ENCODE measurements around the gene KLHL30.

The KLHL30 gene

GRCh38 chr2:238099714-238100048 lies 38.8 kb upstream of the KLHL30 start:
- no peak for TF ChIP-seq CTCF (IDR thresholded peaks at IDR 0.05; ENCODE audit: insufficient read depth, missing control alignments)
- no peak for FAIRE-seq
- DNase-seq (ENCODE audit: insufficient read length, low spot score): no peak

- TF ChIP-seq CTCF (IDR thresholded peaks at IDR 0.05; ENCODE audit: insufficient read depth, missing control alignments): no peak
- FAIRE-seq: no peak
- peak; percentile 78 for DNase-seq (ENCODE audit: insufficient read length, low spot score)
Measured at GRCh38 chr2:238100049-238100820, 38.2 kb upstream of the KLHL30 start, which contains the start of gene ESPNL. ESPNL (plus strand) TSS chr2:238100340; CDS start chr2:238100420, 80 bp downstream.

- no peak for FAIRE-seq
- TF ChIP-seq CTCF (IDR thresholded peaks at IDR 0.05; ENCODE audit: insufficient read depth, missing control alignments): no peak
- DNase-seq (ENCODE audit: insufficient read length, low spot score): peak; percentile 15
Measured at GRCh38 chr2:238100821-238101771, 37.4 kb upstream of the KLHL30 start.

GRCh38 chr2:238101891-238102841 lies 36.3 kb upstream of the KLHL30 start:
- DNase-seq (ENCODE audit: insufficient read length, low spot score) (peak; percentile 28), FAIRE-seq (no peak)
- no peak for TF ChIP-seq CTCF (IDR thresholded peaks at IDR 0.05; ENCODE audit: insufficient read depth, missing control alignments)

GRCh38 chr2:238102865-238103264 lies 35.6 kb upstream of the KLHL30 start:
- no peak for TF ChIP-seq CTCF (IDR thresholded peaks at IDR 0.05; ENCODE audit: insufficient read depth, missing control alignments)
- no peak for DNase-seq (ENCODE audit: insufficient read length, low spot score)
- FAIRE-seq: no peak

- TF ChIP-seq CTCF (IDR thresholded peaks at IDR 0.05; ENCODE audit: insufficient read depth, missing control alignments): no peak
- no peak for FAIRE-seq
Measured at GRCh38 chr2:238103465-238104225, 34.8 kb upstream of the KLHL30 start.

More at GRCh38 chr2:238103465-238104225, 34.8 kb upstream of the KLHL30 start:
- DNase-seq (ENCODE audit: insufficient read length, low spot score): peak; percentile 12

All from D721Med (cell line).